WTC11 (cell line): ENCODE data around the gene ZDHHC14. TPM values are rescaled to one million over a fixed set of nuclear protein-coding genes. Genes with fewer than 3 reads are reported as not detected.

Source experiments
- ATAC-seq: fragments of 200-7000 bp; cut with Tn5 transposase; 2 replicates; pipeline ENCODE4 v1.10.0; 2021; ENCODE audit warnings: mild to moderate bottlenecking, moderate library complexity
- CTCF ChIA-PET: fragments of 300-600 bp; sonication (Branson Sonifier 250); formaldehyde crosslinking; loops from one replicate; lab custom pipeline; 2021; ENCODE audit warnings: antibody characterized with exemption; lab: Charles Lee
- POLR2A ChIA-PET: fragments of 350-600 bp; sonication (Branson Sonifier 250); formaldehyde crosslinking; loops from one replicate; lab custom pipeline; 2021; ENCODE audit warnings: antibody characterized with exemption; lab: Charles Lee
- DNase-seq: peaks from one replicate; pipeline ENCODE4 v3.0.0; 2021; ENCODE audit warnings: low spot score
- H3K27ac Mint-ChIP-seq: 2 replicates; pipeline ENCODE4 v1.8.0; 2021; ENCODE audit warnings: mixed read lengths
- H3K27me3 Mint-ChIP-seq: 2 replicates; pipeline ENCODE4 v1.8.0; 2021; ENCODE audit warnings: low read depth, mild to moderate bottlenecking, moderate library complexity, mixed read lengths
- H3K36me3 Mint-ChIP-seq: 2 replicates; pipeline ENCODE4 v1.8.0; 2021; ENCODE audit warnings: mixed read lengths
- H3K4me1 Mint-ChIP-seq: 2 replicates; pipeline ENCODE4 v1.8.0; 2022; ENCODE audit warnings: mixed read lengths
- H3K4me3 Mint-ChIP-seq: 2 replicates; pipeline ENCODE4 v1.8.0; 2021; ENCODE audit warnings: mild to moderate bottlenecking, moderate library complexity, mixed read lengths
- H3K9me3 Mint-ChIP-seq: 2 replicates; pipeline ENCODE4 v1.8.0; 2021; ENCODE audit warnings: mixed read lengths
- ATF1 ChIP-seq: sonication (generic); formaldehyde crosslinking; IDR thresholded peaks from 2 replicates; pipeline ENCODE4 v1.8.1; 2023; ENCODE audit warnings: mild to moderate bottlenecking, moderate library complexity, missing genetic modification reagents
- ELF4 ChIP-seq: sonication (generic); formaldehyde crosslinking; IDR thresholded peaks from 2 replicates; pipeline ENCODE4 v1.8.1; 2022; ENCODE audit warnings: low read depth, mild to moderate bottlenecking, moderate library complexity, missing genetic modification reagents
- FOXJ3 ChIP-seq: sonication (generic); formaldehyde crosslinking; IDR thresholded peaks from 2 replicates; pipeline ENCODE4 v1.9.0; 2021; ENCODE audit warnings: missing genetic modification reagents, mild to moderate bottlenecking, borderline replicate concordance
- GABPB1 ChIP-seq: sonication (generic); formaldehyde crosslinking; IDR thresholded peaks from 2 replicates; pipeline ENCODE4 v1.8.1; 2023; ENCODE audit warnings: mild to moderate bottlenecking, missing genetic modification reagents
- GTF2I ChIP-seq: fragments of 250-450 bp; sonication (Bioruptor Pico); conservative IDR thresholded peaks from 2 replicates; pipeline ENCODE4 v1.4.0; 2021; ENCODE audit warnings: mild to moderate bottlenecking
- JAZF1 ChIP-seq: fragments of 250-450 bp; sonication (Bioruptor Pico); IDR thresholded peaks from 2 replicates; pipeline ENCODE4 v1.9.0; 2021; ENCODE audit warnings: moderate library complexity, mild to moderate bottlenecking, inconsistent platforms
- KAT7 ChIP-seq: sonication (generic); formaldehyde crosslinking; IDR thresholded peaks from 2 replicates; pipeline ENCODE4 v1.8.1; 2023; ENCODE audit warnings: missing genetic modification reagents, mild to moderate bottlenecking, borderline replicate concordance
- MXD4 ChIP-seq: fragments of 250-450 bp; sonication (Bioruptor Pico); IDR thresholded peaks from 2 replicates; pipeline ENCODE4 v1.8.0; 2021; ENCODE audit warnings: mild to moderate bottlenecking, moderate library complexity, borderline replicate concordance
- NFATC4 ChIP-seq: fragments of 250-450 bp; sonication (Bioruptor Pico); IDR thresholded peaks from 2 replicates; pipeline ENCODE4 v1.9.0; 2021; ENCODE audit warnings: mild to moderate bottlenecking
- NFE2L1 ChIP-seq: sonication (generic); formaldehyde crosslinking; IDR thresholded peaks from 2 replicates; pipeline ENCODE4 v1.8.1; 2023; ENCODE audit warnings: missing genetic modification reagents
- OVOL2 ChIP-seq: fragments of 250-450 bp; sonication (Bioruptor Pico); IDR thresholded peaks from 2 replicates; pipeline ENCODE4 v1.9.0; 2021; ENCODE audit warnings: mild to moderate bottlenecking, borderline replicate concordance
- PRRX2 ChIP-seq: fragments of 250-450 bp; sonication (Bioruptor Pico); IDR thresholded peaks from 2 replicates; pipeline ENCODE4 v1.8.0; 2021; ENCODE audit warnings: mild to moderate bottlenecking
- RORB ChIP-seq: fragments of 250-450 bp; sonication (Bioruptor Pico); IDR thresholded peaks from 2 replicates; pipeline ENCODE4 v1.9.0; 2021; ENCODE audit warnings: mild to moderate bottlenecking
- SMAD3 ChIP-seq: sonication (generic); formaldehyde crosslinking; IDR thresholded peaks from 2 replicates; pipeline ENCODE4 v1.8.0; 2022; ENCODE audit warnings: missing genetic modification reagents, mild to moderate bottlenecking, borderline replicate concordance
- TEAD4 ChIP-seq: sonication (generic); formaldehyde crosslinking; IDR thresholded peaks from 2 replicates; pipeline ENCODE4 v1.8.0; 2022; ENCODE audit warnings: mild to moderate bottlenecking, missing genetic modification reagents
- ZNF232 ChIP-seq: sonication (generic); formaldehyde crosslinking; IDR thresholded peaks from 2 replicates; pipeline ENCODE4 v1.8.0; 2022; ENCODE audit warnings: mild to moderate bottlenecking, missing genetic modification reagents
- ZNF317 ChIP-seq: sonication (generic); formaldehyde crosslinking; IDR thresholded peaks from 2 replicates; pipeline ENCODE4 v1.8.1; 2023; ENCODE audit warnings: low read depth, mild to moderate bottlenecking, moderate library complexity, missing genetic modification reagents, borderline replicate concordance
- ZNF396 ChIP-seq: fragments of 250-450 bp; sonication (Bioruptor Pico); IDR thresholded peaks from 2 replicates; pipeline ENCODE4 v1.8.0; 2021; ENCODE audit warnings: mild to moderate bottlenecking, moderate library complexity, borderline replicate concordance
- ZNF423 ChIP-seq: fragments of 250-450 bp; sonication (Bioruptor Pico); IDR thresholded peaks from 2 replicates; pipeline ENCODE4 v2.1.2; 2022; ENCODE audit warnings: mild to moderate bottlenecking, moderate library complexity
- total RNA-seq: library from RNA; stranded (reverse); gene quantifications from 3 replicates; pipeline ENCODE4 v1.2.3, GENCODE V29; 2021
- TF ChIP-seq, protein P1 (sequence below): sonication (generic); formaldehyde crosslinking; IDR thresholded peaks from 2 replicates; pipeline ENCODE4 v1.8.1; 2023; ENCODE audit warnings: mild to moderate bottlenecking, missing genetic modification reagents, moderate library complexity
- TF ChIP-seq, protein P2 (sequence below): sonication (generic); formaldehyde crosslinking; IDR thresholded peaks from 2 replicates; pipeline ENCODE4 v1.8.1; 2022; ENCODE audit warnings: mild to moderate bottlenecking, moderate library complexity, missing genetic modification reagents
- TF ChIP-seq, protein P3 (sequence below): sonication (generic); formaldehyde crosslinking; IDR thresholded peaks from 2 replicates; pipeline ENCODE4 v1.8.1; 2023; ENCODE audit warnings: mild to moderate bottlenecking, missing genetic modification reagents
- TF ChIP-seq, protein P4 (sequence below): sonication (generic); formaldehyde crosslinking; conservative IDR thresholded peaks from 2 replicates; pipeline ENCODE4 v1.8.1; 2023; ENCODE audit warnings: mild to moderate bottlenecking, low read depth, missing genetic modification reagents, moderate library complexity
- TF ChIP-seq, protein P5 (sequence below): fragments of 250-450 bp; sonication (Bioruptor Pico); IDR thresholded peaks from 2 replicates; pipeline ENCODE4 v1.8.0; 2021; ENCODE audit warnings: mild to moderate bottlenecking
- TF ChIP-seq, protein P6 (sequence below): sonication (generic); formaldehyde crosslinking; IDR thresholded peaks from 2 replicates; pipeline ENCODE4 v1.8.1; 2023; ENCODE audit warnings: mild to moderate bottlenecking, missing genetic modification reagents, moderate library complexity

ZDHHC14 gene
- total RNA-seq, 1 experiment from 2014 or later, result 6.6 TPM

DNA sequence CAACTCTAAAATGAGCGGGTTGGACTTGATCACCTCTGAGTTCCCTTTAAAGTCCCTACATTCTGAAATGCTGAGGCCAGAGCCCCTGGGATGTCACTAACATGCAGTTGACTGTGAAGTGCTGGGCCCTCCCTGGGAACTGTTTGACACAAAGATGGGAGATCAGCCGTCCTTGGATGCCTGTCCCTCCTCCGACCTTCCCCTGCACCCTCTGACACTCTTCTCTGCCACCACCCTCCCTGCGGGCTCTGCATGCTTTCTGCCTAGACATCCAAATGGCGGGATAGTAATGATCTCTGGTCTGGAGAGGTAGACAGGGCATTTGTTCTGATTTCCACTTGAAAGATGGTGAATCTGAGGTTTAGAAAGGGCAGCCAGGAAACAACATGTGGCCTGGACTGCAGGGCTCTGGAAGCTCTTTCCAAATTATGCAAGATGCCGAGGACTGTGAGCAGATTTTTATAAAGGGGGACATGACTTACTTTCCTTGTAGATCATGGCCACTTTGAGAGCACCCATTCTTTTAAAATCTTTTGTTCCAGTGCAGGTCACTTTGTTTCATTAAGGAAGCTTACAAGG lies 113.2 kb downstream of the ZDHHC14 start (continued):
- TF ChIP-seq SMAD3 (CRISPR knock-in tag), result no peak
- TF ChIP-seq PRRX2 (CRISPR knock-in tag), result no peak
- no peak for TF ChIP-seq FOXJ3 (CRISPR knock-in tag)
- no peak for TF ChIP-seq JAZF1 (CRISPR knock-in tag)
- no peak for TF ChIP-seq ATF1 (CRISPR knock-in tag)

DNA sequence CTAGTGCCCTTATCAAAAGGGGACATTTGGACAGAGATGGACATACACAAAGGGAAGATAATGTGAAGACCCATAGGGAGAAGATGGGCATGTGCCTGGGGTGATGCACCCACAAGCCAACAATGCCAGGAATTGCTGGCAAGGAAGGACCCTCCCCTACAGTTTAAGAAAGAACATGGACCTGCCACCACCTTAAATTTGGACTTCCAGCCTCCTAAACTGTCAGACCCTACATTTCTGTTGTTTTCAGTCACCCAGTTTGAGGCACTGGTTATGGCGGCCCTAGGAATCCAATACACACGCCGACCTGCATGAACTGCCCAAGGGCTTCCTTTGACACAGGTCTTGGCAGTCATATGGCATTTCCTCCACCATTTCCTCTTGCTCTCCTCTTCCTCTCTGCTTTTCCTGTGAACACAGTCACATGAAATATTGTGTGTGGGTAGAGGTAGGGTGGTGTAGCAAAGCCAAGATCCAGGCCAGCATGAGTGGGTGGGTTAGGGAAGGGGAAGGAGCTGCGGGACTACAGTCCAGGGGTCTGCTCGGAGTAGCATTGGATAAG lies 115.6 kb downstream of the ZDHHC14 start:
- no peak overlapping the region for H3K27ac Mint-ChIP-seq
- H3K4me1 Mint-ChIP-seq, result peaks cover 17% of the 10 kb centered on the region
- H3K36me3 Mint-ChIP-seq, result peaks cover 6% of the 10 kb centered on the region
- ChIA-PET POLR2A (no interaction called here), CTCF (no interaction called here)
- no peak overlapping the region for H3K4me3 Mint-ChIP-seq
- no peaks in the 10 kb centered on the region; the same call in 1 of the 2 replicates for H3K27me3 Mint-ChIP-seq
- TF ChIP-seq, protein P1, sequence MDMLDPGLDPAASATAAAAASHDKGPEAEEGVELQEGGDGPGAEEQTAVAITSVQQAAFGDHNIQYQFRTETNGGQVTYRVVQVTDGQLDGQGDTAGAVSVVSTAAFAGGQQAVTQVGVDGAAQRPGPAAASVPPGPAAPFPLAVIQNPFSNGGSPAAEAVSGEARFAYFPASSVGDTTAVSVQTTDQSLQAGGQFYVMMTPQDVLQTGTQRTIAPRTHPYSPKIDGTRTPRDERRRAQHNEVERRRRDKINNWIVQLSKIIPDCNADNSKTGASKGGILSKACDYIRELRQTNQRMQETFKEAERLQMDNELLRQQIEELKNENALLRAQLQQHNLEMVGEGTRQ (CRISPR knock-in tag), result no peak
- TF ChIP-seq, protein P2, sequence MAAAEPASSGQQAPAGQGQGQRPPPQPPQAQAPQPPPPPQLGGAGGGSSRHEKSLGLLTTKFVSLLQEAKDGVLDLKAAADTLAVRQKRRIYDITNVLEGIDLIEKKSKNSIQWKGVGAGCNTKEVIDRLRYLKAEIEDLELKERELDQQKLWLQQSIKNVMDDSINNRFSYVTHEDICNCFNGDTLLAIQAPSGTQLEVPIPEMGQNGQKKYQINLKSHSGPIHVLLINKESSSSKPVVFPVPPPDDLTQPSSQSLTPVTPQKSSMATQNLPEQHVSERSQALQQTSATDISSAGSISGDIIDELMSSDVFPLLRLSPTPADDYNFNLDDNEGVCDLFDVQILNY, result no peak
- TF ChIP-seq KAT7 (no peak), TEAD4 (CRISPR knock-in tag) (no peak), NFATC4 (CRISPR knock-in tag) (no peak), SMAD3 (CRISPR knock-in tag) (no peak)
- TF ChIP-seq, protein P3, sequence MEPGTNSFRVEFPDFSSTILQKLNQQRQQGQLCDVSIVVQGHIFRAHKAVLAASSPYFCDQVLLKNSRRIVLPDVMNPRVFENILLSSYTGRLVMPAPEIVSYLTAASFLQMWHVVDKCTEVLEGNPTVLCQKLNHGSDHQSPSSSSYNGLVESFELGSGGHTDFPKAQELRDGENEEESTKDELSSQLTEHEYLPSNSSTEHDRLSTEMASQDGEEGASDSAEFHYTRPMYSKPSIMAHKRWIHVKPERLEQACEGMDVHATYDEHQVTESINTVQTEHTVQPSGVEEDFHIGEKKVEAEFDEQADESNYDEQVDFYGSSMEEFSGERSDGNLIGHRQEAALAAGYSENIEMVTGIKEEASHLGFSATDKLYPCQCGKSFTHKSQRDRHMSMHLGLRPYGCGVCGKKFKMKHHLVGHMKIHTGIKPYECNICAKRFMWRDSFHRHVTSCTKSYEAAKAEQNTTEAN (CRISPR knock-in tag), result no peak
- ATAC-seq (no peak), DNase-seq (no peak)
- peaks cover 25% of the 10 kb centered on the region for H3K9me3 Mint-ChIP-seq

DNA sequence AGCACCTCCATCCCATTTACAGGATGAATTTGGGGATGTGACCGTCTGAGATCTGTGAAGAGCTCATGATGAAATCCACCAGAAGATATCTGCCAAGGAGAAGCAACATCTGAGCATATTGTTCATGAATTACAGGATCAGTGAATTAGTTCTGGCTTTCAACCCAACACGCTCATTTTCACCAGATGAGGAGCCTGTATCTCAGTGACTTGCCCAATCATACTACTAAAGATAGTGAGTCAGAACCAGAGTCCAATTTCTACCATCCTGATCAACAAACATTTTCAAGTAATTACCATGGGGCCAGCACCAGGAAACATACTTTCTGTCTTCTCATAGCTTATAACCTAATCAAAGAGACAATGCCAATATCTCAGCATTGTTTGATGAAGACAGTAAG lies 116.6 kb downstream of the ZDHHC14 start:
- Mint-ChIP-seq H3K27me3 (no peaks in the 10 kb centered on the region; the same call in 1 of the 2 replicates), H3K4me3 (no peak overlapping the region)
- POLR2A ChIA-PET, result no interaction called here

DNA sequence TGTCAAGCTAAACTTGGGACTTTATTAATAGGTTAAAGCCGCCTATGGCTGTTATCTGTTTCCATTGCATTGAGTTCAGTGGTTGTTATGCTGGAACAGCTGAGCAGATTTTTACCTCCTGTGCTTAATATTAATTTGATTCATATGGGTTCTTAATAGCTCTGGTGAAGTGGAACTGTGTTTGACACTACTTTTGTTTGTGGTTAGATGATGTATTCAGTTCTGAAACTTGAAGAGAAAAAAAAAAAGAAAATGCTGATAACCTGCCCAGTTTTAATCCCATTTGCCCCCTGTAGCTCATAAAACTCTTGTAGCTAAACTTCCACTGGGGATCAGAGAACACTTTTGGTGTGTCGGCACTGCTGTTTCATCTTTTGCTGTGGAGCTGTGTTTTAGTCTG lies 117.8 kb downstream of the ZDHHC14 start:
- H3K4me3 Mint-ChIP-seq, result no peak overlapping the region
- H3K36me3 Mint-ChIP-seq, result peaks cover 12% of the 10 kb centered on the region
- CTCF ChIA-PET, result no interaction called here
- peaks cover 8% of the 10 kb centered on the region for H3K4me1 Mint-ChIP-seq
- ATAC-seq (no peak), DNase-seq (no peak)
- POLR2A ChIA-PET, result no interaction called here
- H3K27ac Mint-ChIP-seq, result no peak overlapping the region
- peaks cover 28% of the 10 kb centered on the region for H3K9me3 Mint-ChIP-seq
- H3K27me3 Mint-ChIP-seq, result no peaks in the 10 kb centered on the region; the same call in 1 of the 2 replicates
- TF ChIP-seq ZNF232 (CRISPR knock-in tag) (no peak), ZNF317 (CRISPR knock-in tag) (no peak), GABPB1 (CRISPR knock-in tag) (no peak), OVOL2 (CRISPR knock-in tag) (no peak), ATF1 (CRISPR knock-in tag) (no peak), NFE2L1 (CRISPR knock-in tag) (no peak), RORB (CRISPR knock-in tag) (no peak)
- TF ChIP-seq, protein P4, sequence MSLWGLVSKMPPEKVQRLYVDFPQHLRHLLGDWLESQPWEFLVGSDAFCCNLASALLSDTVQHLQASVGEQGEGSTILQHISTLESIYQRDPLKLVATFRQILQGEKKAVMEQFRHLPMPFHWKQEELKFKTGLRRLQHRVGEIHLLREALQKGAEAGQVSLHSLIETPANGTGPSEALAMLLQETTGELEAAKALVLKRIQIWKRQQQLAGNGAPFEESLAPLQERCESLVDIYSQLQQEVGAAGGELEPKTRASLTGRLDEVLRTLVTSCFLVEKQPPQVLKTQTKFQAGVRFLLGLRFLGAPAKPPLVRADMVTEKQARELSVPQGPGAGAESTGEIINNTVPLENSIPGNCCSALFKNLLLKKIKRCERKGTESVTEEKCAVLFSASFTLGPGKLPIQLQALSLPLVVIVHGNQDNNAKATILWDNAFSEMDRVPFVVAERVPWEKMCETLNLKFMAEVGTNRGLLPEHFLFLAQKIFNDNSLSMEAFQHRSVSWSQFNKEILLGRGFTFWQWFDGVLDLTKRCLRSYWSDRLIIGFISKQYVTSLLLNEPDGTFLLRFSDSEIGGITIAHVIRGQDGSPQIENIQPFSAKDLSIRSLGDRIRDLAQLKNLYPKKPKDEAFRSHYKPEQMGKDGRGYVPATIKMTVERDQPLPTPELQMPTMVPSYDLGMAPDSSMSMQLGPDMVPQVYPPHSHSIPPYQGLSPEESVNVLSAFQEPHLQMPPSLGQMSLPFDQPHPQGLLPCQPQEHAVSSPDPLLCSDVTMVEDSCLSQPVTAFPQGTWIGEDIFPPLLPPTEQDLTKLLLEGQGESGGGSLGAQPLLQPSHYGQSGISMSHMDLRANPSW (CRISPR knock-in tag), result no peak
- TF ChIP-seq, protein P5, sequence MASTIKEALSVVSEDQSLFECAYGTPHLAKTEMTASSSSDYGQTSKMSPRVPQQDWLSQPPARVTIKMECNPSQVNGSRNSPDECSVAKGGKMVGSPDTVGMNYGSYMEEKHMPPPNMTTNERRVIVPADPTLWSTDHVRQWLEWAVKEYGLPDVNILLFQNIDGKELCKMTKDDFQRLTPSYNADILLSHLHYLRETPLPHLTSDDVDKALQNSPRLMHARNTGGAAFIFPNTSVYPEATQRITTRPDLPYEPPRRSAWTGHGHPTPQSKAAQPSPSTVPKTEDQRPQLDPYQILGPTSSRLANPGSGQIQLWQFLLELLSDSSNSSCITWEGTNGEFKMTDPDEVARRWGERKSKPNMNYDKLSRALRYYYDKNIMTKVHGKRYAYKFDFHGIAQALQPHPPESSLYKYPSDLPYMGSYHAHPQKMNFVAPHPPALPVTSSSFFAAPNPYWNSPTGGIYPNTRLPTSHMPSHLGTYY (CRISPR knock-in tag), result no peak

More for the DNA sequence above, 116.6 kb downstream of the ZDHHC14 start:
- ATAC-seq (no peak), DNase-seq (no peak)
- TF ChIP-seq GTF2I (CRISPR knock-in tag), result no peak
- no peak for TF ChIP-seq ZNF396 (CRISPR knock-in tag)
- TF ChIP-seq ELF4 (CRISPR knock-in tag), result no peak
- TF ChIP-seq, protein P6, sequence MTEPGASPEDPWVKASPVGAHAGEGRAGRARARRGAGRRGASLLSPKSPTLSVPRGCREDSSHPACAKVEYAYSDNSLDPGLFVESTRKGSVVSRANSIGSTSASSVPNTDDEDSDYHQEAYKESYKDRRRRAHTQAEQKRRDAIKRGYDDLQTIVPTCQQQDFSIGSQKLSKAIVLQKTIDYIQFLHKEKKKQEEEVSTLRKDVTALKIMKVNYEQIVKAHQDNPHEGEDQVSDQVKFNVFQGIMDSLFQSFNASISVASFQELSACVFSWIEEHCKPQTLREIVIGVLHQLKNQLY (CRISPR knock-in tag), result no peak
- TF ChIP-seq ZNF423 (CRISPR knock-in tag), result no peak
- TF ChIP-seq, protein P1 (CRISPR knock-in tag), result no peak
- no peak for TF ChIP-seq MXD4 (CRISPR knock-in tag)
- Mint-ChIP-seq H3K9me3 (peaks cover 23% of the 10 kb centered on the region), H3K4me1 (peaks cover 14% of the 10 kb centered on the region), H3K36me3 (peaks cover 6% of the 10 kb centered on the region), H3K27ac (no peak overlapping the region)
- CTCF ChIA-PET, result no interaction called here
